ENCODE measurements around the gene OBSCN. TPM values are rescaled to one million over a fixed set of nuclear protein-coding genes. Genes with fewer than 3 reads are reported as not detected.

The OBSCN gene
- total and polyA plus RNA-seq, 10 of the 15 experiments (the other 5 are each of a cell fraction or from before 2014, with no cell fraction given): 0.01 to 0.36 (median 0.08) TPM; not detected in 2

DNA sequence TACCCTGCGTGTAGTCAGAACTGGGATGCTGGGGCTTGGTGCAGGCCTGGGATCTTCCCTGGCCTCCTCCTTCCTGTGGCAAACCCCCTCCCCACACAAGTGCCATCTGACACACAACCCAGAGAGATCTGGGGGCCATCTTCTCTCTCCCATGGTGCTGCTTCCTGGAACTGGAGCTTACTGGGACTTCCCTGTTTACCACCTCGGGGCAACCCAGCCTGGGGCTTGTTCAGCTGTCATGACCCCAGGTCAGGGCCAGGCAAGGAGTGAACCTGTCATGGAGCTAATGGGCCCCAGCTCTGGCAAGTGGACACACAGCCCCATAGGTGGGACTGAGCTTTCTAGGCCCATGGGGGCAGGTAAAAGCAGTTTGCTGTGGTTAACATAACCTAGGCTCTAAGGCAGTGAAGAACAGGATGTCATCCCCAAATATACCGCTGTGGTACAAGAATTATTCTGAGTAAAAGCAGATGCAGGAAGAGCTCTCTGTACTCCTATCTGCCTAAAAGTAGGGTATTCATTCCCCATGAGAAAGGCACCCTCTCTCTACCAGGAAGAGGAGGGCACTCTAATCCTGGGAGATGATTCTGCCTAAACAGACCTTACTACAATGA, 196.4 kb downstream of the OBSCN start (continued):
- TF ChIP-seq E2F8 (IDR thresholded peaks at IDR 0.05; ENCODE audit: low read depth, partially characterized antibody): no peak
- TF ChIP-seq GATAD2B (conservative IDR thresholded peaks at IDR 0.05; ENCODE audit: low read depth): no peak
- no peak for TF ChIP-seq RELB (IDR thresholded peaks at IDR 0.05; ENCODE audit: low read depth)
- no peak for TF ChIP-seq HSF1 (IDR thresholded peaks at IDR 0.05; ENCODE audit: low read depth, low read length)
- no peak for TF ChIP-seq KLF5 (IDR thresholded peaks at IDR 0.05; ENCODE audit: partially characterized antibody)
